ENCODE measurements around the gene SELP.
A peak's percentile ranks its signal among the peaks of the same experiment; 100 is the strongest.

The SELP gene

GRCh38 chr1:169618367-169618766 lies 11.6 kb downstream of the SELP start:
- DNase-seq, result no peak

GRCh38 chr1:169615803-169616202 lies 14.1 kb downstream of the SELP start:
- no peak for DNase-seq

GRCh38 chr1:169610858-169611257 lies 19.1 kb downstream of the SELP start:
- DNase-seq, result no peak

DNA sequence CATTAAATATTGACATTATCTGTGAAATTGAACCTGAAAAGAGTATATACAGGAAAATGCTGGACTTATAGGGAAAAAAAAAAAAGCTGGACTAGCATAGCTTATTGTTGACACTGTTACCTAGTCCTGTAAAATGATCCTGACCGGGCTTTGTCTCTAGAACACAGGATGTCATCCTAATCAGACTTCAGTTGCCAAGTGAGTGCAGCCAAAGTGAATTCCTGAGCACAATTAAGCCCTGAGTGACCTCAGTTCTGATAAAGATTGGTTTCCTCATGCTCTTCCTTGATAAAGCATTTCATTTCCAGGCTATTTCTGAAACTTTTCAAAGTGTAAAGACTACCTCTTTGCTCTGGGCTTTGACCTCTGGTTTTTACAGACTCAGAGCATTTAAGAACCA lies 19.8 kb downstream of the SELP start:
- no peak for DNase-seq

DNA sequence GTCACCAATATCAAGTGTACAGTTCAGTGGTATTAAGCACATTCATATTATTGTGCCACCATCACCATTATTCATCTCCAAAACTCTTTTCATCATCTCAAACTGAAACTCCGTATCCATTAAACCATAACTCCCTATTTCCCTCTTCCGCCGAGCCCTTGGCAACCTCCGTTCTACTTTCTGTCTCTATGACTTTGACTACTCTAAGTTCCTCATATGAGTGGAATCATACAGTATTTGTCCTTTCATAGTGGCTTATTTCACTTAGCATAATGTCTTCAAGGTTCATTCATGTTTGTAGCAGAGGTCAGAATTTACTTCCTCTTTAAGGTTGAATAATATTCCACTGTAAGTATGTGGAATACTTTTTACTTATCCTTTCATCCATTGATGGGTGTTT lies 21.7 kb downstream of the SELP start:
- DNase-seq, result no peak

DNA sequence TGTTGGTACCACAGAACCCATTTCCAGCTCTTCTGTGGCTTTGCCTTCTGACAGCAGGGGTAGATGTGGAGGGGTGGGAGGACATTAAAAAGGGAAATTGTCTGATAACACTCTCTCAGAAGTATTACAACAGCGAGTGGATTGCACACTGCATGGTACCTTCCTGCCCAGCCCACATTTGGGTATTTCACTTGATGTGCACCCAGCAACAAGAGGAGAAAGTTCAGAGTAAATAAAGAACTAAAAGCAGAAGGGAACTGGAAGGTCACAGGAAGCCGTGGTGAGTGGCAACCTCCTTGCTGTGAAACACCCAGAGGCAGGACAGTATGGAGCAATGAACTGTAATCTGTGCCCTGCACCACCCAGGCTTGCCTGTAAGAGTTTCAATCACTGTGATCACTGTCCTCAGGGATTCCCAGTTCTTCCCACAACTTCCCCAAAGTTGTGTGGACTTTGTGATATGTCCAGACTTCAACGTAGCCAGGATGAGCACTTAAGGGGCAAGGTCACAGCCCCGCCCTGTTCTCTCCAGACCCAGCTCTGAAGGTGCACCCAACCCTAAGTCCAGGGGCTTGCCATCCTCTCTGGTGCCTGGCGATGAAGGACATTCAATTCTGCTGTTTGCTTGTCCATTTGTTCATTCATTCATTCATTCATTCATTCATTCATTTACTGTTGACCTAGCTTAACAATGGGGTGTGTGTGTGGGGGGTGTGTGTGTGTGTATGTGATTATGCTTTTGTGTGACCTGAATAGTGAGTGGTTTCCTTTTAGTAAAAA lies 25.0 kb downstream of the SELP start:
- DNase-seq, result peak; percentile 71

DNA sequence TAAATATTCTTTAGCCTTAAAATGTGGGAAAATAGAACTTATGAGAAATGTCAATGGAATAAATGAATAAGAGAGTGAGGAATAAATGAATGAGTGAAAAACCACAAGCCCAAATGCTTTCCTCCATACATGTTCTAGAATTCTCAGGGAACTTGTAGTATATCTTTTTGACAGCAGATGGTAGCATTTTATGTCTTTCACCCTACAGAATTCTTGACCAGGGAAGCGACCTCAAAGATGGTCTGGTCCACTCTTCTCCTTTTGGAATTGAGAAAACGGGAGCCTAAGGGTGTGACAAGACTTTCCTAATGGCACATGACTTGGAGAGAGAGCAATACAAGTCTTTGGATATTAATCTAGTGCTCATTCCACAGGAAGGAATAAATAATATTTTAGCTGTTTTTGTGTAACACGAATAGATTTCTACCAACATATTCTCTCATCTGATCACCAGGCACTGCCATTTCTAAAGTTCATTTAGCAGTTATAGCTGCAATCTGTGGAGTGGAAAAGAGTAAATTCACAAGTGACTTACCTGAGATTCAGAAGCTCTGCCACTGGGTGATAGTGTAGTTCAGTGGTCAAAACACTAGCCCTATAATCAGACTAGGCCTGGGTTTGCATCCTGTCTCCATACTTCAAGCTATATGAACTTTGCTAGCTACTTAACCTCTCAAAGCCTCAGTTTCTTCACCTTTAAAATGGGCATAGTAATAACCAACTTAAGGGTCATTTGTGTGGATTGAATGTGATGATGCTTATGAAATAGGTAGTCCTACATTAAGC lies 28.6 kb downstream of the SELP start:
- DNase-seq, result peak; percentile 46

GRCh38 chr1:169595764-169596711 lies 33.9 kb downstream of the SELP start:
- DNase-seq, result no peak

DNA sequence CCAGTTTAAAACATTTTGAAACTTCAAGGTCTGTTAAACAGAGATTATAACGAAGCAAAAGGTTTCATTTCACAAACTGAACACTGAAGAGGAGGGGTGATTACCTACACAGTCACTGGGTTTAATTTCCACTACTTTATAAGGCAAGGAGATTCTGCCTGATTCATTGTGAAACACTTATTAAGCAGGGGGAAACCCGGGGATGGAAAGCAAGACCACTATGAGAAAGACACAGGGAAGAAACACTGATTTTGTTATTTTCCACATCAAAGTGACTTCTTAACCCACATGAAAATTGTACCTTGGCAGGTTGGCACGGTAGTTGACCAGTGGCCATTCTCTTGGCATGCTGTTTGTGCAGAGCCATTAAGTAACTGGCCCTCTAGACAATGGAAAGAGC lies 35.5 kb downstream of the SELP start:
- no peak for DNase-seq

GRCh38 chr1:169590932-169591331 lies 39.0 kb downstream of the SELP start:
- no peak for DNase-seq

GRCh38 chr1:169588785-169589485 lies 41.0 kb downstream of the SELP start:
- DNase-seq, result no peak

GRCh38 chr1:169588112-169588511 lies 41.8 kb downstream of the SELP start:
- no peak for DNase-seq

- peak; percentile 79 for DNase-seq
Measured at GRCh38 chr1:169586395-169587255, 43.3 kb downstream of the SELP start, which contains the start of gene F5. Gene F5 (minus strand): TSS chr1:169586481. CDS start chr1:169586386, 95 bp downstream.

DNA sequence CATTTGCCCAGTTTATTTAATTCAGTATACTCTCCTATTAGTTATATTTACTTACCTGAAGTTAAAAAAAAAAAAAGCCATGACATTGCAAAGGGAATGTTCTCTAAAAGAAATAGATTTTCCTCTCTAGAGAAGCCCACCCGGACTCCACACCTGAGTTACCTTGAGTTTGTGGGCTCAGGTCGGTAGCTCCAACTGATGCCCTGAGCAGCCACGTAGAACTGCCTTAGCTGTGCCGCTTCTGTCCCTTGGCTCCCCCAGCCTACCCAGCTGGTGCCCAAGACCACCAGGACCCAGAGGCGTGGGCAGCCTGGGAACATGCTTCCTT lies 43.9 kb downstream of the SELP start:
- DNase-seq, result no peak

DNA sequence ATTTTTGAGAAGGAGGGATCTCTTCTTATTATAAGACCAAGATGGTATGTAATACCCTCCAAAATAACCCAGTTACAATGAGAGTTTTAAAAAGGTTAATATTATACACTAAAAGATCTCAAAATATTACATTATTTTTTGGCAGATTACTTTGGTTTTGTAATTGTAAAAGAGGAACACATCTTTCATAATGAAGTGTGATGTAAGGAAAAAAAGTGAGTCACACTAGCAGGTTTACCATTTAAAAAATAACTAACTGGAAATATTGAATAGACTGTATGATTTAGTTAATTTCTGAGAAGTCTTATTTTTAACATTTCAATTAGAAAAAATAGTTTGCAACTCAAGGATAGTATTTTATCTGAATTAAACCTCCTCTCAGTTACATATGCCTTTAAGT lies 44.7 kb downstream of the SELP start:
- no peak for DNase-seq

GRCh38 chr1:169584483-169585144 lies 45.3 kb downstream of the SELP start:
- peak; percentile 19 for DNase-seq

DNA sequence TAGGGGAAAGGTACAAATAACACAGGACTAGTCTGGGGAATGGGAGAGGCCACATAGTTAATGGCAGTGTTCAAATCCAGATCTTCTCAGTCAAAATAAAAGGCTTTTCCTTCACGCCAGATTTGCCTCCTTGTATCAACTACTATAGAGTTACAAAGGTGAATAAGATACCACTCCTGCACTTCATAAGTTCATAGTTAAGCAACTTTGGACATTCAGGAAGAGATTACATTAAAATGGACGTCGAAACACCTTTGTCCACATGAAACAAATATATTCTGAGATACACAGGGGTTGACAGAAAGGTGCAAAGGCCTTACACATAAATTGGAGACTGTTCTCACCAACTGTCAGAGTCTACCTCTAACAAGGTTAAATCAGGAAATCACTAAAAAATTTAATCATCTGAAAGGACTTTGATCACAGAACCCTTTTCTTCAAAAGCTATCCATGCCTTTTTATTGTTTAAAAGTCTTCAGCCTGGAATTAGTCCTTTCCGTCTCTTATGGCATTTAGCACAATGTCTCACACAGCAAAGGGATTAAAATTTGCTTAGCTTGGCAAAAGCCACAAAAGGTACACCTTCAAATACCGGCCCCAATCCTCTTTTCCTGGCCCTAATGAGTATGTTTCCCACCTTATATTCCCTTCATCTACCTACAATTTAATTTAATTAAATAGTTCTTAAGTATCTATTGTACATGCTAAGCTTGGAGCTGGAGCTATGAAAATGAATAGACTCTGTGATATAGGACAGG lies 51.8 kb downstream of the SELP start:
- no peak for DNase-seq

DNA sequence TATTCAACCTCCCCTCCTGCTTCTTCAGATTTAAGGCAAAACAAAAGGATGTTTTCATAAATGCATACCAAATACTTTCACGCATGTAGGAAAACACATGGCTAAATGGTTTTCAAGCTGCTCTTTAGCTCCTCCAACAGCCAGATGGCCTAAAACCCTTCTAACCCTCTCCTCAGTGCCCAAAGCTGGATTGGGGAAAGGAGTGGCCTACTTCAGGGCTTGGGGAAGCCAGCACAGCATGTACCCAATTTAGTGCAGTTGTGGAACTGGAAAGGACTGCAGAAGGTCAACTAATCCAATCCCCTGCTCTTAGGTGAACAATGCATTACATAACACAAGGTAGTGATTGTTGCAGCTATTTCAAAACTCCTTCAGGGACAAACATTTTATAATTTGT lies 53.0 kb downstream of the SELP start:
- DNase-seq, result no peak

GRCh38 chr1:169576241-169576934 lies 53.5 kb downstream of the SELP start:
- no peak for DNase-seq

DNA sequence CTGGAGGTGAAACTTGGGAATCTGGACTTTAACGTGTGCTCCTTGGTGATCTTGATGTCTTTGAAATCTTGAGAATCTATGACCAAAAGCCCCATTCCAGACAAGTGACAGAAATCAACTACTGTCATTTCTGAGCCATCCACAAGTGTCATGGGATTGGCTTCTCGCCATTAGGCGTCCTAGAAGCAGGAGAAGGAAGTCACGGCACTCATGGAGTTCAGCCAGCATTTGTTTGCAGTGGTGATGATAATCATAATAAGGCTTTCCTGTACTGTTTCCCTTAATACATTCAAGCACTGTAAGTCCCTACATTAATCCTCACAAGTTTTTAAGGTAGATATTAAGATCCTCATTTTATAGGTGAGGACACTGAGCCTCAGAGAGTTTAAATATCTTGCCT lies 55.6 kb downstream of the SELP start:
- no peak for DNase-seq
